DND-41 (cell line): ENCODE results near the gene WNT3A.

Experiments
- EZH2 ChIP-seq: IDR thresholded peaks from 3 replicates; pipeline ENCODE4 v1.6.1; 2012; ENCODE audit warnings: borderline replicate concordance, low read depth, mild to moderate bottlenecking, moderate library complexity, low read length, inconsistent platforms; ENCODE audit not compliant: severe bottlenecking
- TF ChIP-seq, protein P1 (sequence below): IDR thresholded peaks from 2 replicates; pipeline ENCODE4 v1.5.1; 2012; ENCODE audit warnings: borderline replicate concordance, low read length, moderate library complexity, mild to moderate bottlenecking; ENCODE audit not compliant: poor library complexity, severe bottlenecking; ENCODE audit errors: extremely low read depth

DNA sequence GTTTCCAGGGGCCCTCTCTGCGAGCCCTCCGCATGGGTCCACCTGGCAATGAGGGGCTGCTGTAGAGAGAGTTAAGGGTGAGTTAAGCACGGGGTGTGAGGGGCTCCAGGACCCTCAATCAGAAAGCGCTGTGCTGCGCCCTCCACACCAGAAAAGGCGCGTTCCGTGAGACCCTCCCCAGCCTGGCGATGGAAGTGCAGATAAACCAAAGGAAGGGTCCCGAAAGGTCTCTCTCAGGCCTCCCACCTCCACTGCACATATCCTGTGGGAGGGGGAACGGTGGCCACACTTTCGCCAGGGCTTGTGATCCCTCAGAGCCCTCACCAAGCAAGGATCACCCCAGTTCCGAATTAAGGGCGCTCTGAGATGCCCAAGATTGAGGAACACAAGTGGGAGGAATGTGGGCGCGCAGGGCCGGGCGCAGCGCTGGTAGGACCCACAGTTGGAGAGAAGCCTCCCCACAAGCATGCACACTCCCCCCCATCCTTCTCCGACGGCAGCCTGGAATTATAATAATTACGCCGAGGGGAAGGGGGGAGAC is 1.1 kb downstream of the WNT3A start:
- TF ChIP-seq, protein P1, sequence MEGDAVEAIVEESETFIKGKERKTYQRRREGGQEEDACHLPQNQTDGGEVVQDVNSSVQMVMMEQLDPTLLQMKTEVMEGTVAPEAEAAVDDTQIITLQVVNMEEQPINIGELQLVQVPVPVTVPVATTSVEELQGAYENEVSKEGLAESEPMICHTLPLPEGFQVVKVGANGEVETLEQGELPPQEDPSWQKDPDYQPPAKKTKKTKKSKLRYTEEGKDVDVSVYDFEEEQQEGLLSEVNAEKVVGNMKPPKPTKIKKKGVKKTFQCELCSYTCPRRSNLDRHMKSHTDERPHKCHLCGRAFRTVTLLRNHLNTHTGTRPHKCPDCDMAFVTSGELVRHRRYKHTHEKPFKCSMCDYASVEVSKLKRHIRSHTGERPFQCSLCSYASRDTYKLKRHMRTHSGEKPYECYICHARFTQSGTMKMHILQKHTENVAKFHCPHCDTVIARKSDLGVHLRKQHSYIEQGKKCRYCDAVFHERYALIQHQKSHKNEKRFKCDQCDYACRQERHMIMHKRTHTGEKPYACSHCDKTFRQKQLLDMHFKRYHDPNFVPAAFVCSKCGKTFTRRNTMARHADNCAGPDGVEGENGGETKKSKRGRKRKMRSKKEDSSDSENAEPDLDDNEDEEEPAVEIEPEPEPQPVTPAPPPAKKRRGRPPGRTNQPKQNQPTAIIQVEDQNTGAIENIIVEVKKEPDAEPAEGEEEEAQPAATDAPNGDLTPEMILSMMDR = no peak
- TF ChIP-seq EZH2 = no peak
